GM12878 (cell line): ENCODE results near the gene DDX42. TPM values are rescaled to one million over a fixed set of nuclear protein-coding genes. Genes with fewer than 3 reads are reported as not detected.
A peak's percentile ranks its signal among the peaks of the same experiment; 100 is the strongest.

Experiments
- ATF2 ChIP-seq: IDR thresholded peaks from 2 replicates; pipeline ENCODE4 v1.6.1; 2012; ENCODE audit warnings: low read length, inconsistent platforms
- ATF3 ChIP-seq: IDR thresholded peaks from 2 replicates; pipeline ENCODE4 v1.6.1; 2011; ENCODE audit warnings: low read depth, mild to moderate bottlenecking, low read length, moderate library complexity, borderline replicate concordance; ENCODE audit errors: extremely low read depth
- BCL3 ChIP-seq: IDR thresholded peaks from 2 replicates; pipeline ENCODE4 v1.6.1; 2011; ENCODE audit warnings: borderline replicate concordance, low read depth, mild to moderate bottlenecking, moderate library complexity, low read length; ENCODE audit not compliant: insufficient read depth, poor library complexity, severe bottlenecking
- CREM ChIP-seq: IDR thresholded peaks from 2 replicates; pipeline ENCODE4 v1.6.1; 2014; ENCODE audit warnings: antibody characterized with exemption, low read depth
- E4F1 ChIP-seq: fragments of 450-650 bp; IDR thresholded peaks from 2 replicates; pipeline ENCODE4 v1.6.1; 2018; ENCODE audit warnings: borderline replicate concordance, mild to moderate bottlenecking; ENCODE audit not compliant: partially characterized antibody
- EGR1 ChIP-seq, 2 experiments: IDR thresholded peaks; 1 replicate in 1 of 2; 2 replicates in 1 of 2; pipeline ENCODE4 v1.6.1; 2011 to 2012; ENCODE audit warnings: low read depth in 2 of 2, low read length in 2 of 2, borderline replicate concordance in 1 of 2, mild to moderate bottlenecking in 1 of 2, moderate library complexity in 1 of 2
- FOS ChIP-seq: IDR thresholded peaks from 3 replicates; pipeline ENCODE4 v1.6.1; 2011; ENCODE audit warnings: borderline replicate concordance; ENCODE audit not compliant: insufficient read length; ENCODE audit errors: extremely low read depth
- IKZF2 ChIP-seq, 2 experiments: fragments of 450-650 bp; IDR thresholded peaks; 2 replicates each; pipeline ENCODE4 v1.6.1; 2017; ENCODE audit warnings: mild to moderate bottlenecking in 2 of 2, moderate library complexity in 2 of 2
- NFIC ChIP-seq: IDR thresholded peaks from 2 replicates; pipeline ENCODE4 v1.6.1; 2012; ENCODE audit warnings: low read depth, mild to moderate bottlenecking, inconsistent platforms, low read length, moderate library complexity
- NFYB ChIP-seq: IDR thresholded peaks from 2 replicates; pipeline ENCODE4 v1.6.1; 2011; ENCODE audit warnings: low read depth, mild to moderate bottlenecking, low read length, improper control_type of control experiment, moderate library complexity; ENCODE audit not compliant: insufficient read depth
- NR2C1 ChIP-seq: fragments of 450-650 bp; IDR thresholded peaks from 2 replicates; pipeline ENCODE4 v1.6.1; 2017; ENCODE audit warnings: antibody characterized with exemption, mild to moderate bottlenecking, moderate library complexity
- NRF1 ChIP-seq: conservative IDR thresholded peaks from 2 replicates; pipeline ENCODE4 v1.6.1; 2011; ENCODE audit warnings: mild to moderate bottlenecking, low read depth, low read length, improper control_type of control experiment
- PAX5 ChIP-seq: IDR thresholded peaks from 2 replicates; pipeline ENCODE4 v1.6.1; 2011; ENCODE audit warnings: low read depth, low read length, borderline replicate concordance
- POLR2A ChIP-seq: IDR thresholded peaks from 2 replicates; pipeline ENCODE4 v1.6.1; 2011; ENCODE audit warnings: low read depth, mild to moderate bottlenecking, low read length
- ZNF24 ChIP-seq: fragments of 450-650 bp; IDR thresholded peaks from 2 replicates; pipeline ENCODE4 v1.6.1; 2017; ENCODE audit warnings: antibody characterized with exemption, mild to moderate bottlenecking
- ZNF622 ChIP-seq: fragments of 450-650 bp; IDR thresholded peaks from 2 replicates; pipeline ENCODE4 v1.6.1; 2017; ENCODE audit warnings: mild to moderate bottlenecking, inconsistent platforms
- ZNF687 ChIP-seq: fragments of 450-650 bp; IDR thresholded peaks from 2 replicates; pipeline ENCODE4 v1.6.1; 2017; ENCODE audit warnings: mild to moderate bottlenecking, moderate library complexity
- polyA plus RNA-seq, 11 experiments: library from polyadenylated mRNA; depleted of rRNA in 4 of 11; unstranded in 6 of 11; stranded (reverse) in 5 of 11; fragments of >200 nt; fragmentation: Nextera tagmentation in 4 of 11; fragmentation: Illumina TruSeq in 1 of 11; extraction: Ambion mirVana in 4 of 11; extraction: Trizol in 1 of 11; gene quantifications; 1 replicate in 1 of 11; 2 replicates in 10 of 11; pipeline versions ENCODE4 v1.2.1 to v1.2.3, GENCODE V29; 2011 to 2016; ENCODE audit warnings: inconsistent platforms in 2 of 11, missing spikeins in 2 of 11, low read depth in 1 of 11
- total RNA-seq, 4 experiments: library from RNA; depleted of rRNA in 3 of 4; stranded (reverse); fragments of >200 nt in 3 of 4; fragmentation: Illumina TruSeq in 1 of 4; extraction: Trizol in 1 of 4; gene quantifications; 2 replicates each; pipeline versions ENCODE4 v1.2.1 to v1.2.3, GENCODE V29; 2013 to 2021
- TF ChIP-seq, protein P1 (sequence below): IDR thresholded peaks from 2 replicates; pipeline ENCODE4 v1.6.1; 2012; ENCODE audit warnings: low read depth, low read length, improper control_type of control experiment

Gene DDX42
- total and polyA plus RNA-seq, 10 of the 15 experiments (the other 5 are each of a cell fraction or from before 2014, with no cell fraction given) = 14.6 to 147 (median 65.3) TPM

GRCh38 chr17:63741408-63742173 is 32.4 kb upstream of the DDX42 start, which contains the start of gene STRADA (continued):
- TF ChIP-seq ATF2 (no peak; the same call in 1 of the 2 replicates), E4F1 (peak; percentile 64), NR2C1 (0 out of 2 replicates have a peak, but pooled peaks have one; percentile 18), PAX5 (peak; percentile 69), IKZF2 (IDR thresholded peaks at IDR 0.05) (peak; percentile 86 to 90), BCL3 (peak; percentile 90), NFIC (no peak), ATF3 (no peak), EGR1 (IDR thresholded peaks at IDR 0.05; ENCODE audit: borderline replicate concordance in 1 of 2, low read depth in 2 of 2, low read length in 2 of 2) (peak; percentile 80 to 100), POLR2A (peak; percentile 98), ZNF687 (peak; percentile 36), NRF1 (peak; percentile 70), NFYB (0 out of 2 replicates have a peak, but pooled peaks have one; percentile 11), ZNF24 (no peak), FOS (no peak), ZNF622 (no peak), CREM (peak; percentile 37; the same call in 1 of the 2 replicates)
- TF ChIP-seq, protein P1, sequence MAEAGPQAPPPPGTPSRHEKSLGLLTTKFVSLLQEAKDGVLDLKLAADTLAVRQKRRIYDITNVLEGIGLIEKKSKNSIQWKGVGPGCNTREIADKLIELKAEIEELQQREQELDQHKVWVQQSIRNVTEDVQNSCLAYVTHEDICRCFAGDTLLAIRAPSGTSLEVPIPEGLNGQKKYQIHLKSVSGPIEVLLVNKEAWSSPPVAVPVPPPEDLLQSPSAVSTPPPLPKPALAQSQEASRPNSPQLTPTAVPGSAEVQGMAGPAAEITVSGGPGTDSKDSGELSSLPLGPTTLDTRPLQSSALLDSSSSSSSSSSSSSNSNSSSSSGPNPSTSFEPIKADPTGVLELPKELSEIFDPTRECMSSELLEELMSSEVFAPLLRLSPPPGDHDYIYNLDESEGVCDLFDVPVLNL = peak; percentile 87
